Gastroesophageal sphincter (tissue), 3 donors: Measurements from ENCODE around the gene SERPINB6.

Source experiments
- CTCF ChIP-seq, 4 experiments: fragments of 200-600 bp in 2 of 4; fragments of 450-650 bp in 2 of 4; sonication (generic) in 1 of 4; IDR thresholded peaks; one replicate each; pipeline ENCODE4 v1.5.1; 2017 to 2019; ENCODE audit warnings: antibody characterized with exemption in 4 of 4, mild to moderate bottlenecking in 2 of 4, moderate library complexity in 2 of 4
- EP300 ChIP-seq: sonication (generic); formaldehyde crosslinking; IDR thresholded peaks from one replicate; pipeline ENCODE4 v1.6.1; 2017; ENCODE audit warnings: antibody characterized with exemption, mild to moderate bottlenecking
- POLR2A ChIP-seq, 2 donors: fragments of 450-650 bp; IDR thresholded peaks; one replicate each; pipeline ENCODE4 v1.6.1; 2017; ENCODE audit warnings: antibody characterized with exemption in 2 of 2, mild to moderate bottlenecking in 2 of 2, moderate library complexity in 1 of 2
- POLR2AphosphoS5 ChIP-seq: sonication (generic); formaldehyde crosslinking; IDR thresholded peaks from one replicate; pipeline ENCODE4 v1.6.1; 2017; ENCODE audit warnings: antibody characterized with exemption

- TF ChIP-seq POLR2A (IDR thresholded peaks at IDR 0.05) = no peak
- TF ChIP-seq CTCF (IDR thresholded peaks at IDR 0.05) = no peak
- no peak for TF ChIP-seq POLR2AphosphoS5
- no peak for TF ChIP-seq EP300
These were observed 71.8 kb downstream of the SERPINB6 start for GRCh38 chr6:2899596-2899995.
